Mammary epithelial cell (primary cell): Measurements from ENCODE around the gene EPG5.

Experiments used
- EZH2 ChIP-seq: IDR thresholded peaks from 2 replicates; pipeline ENCODE4 v1.6.1; 2012; ENCODE audit warnings: low read length, inconsistent platforms, borderline replicate concordance
- TF ChIP-seq, protein P1 (sequence below), 2 donors: IDR thresholded peaks in 1 of 2; conservative IDR thresholded peaks in 1 of 2; 2 replicates each; pipeline ENCODE4 v1.5.1; 2011 to 2012; ENCODE audit warnings: inconsistent platforms in 2 of 2, low read length in 2 of 2, mild to moderate bottlenecking in 2 of 2, control low read depth in 1 of 2, low read depth in 1 of 2; ENCODE audit not compliant: insufficient read depth in 1 of 2; ENCODE audit errors: extremely low read depth in 1 of 2

- TF ChIP-seq, protein P1, sequence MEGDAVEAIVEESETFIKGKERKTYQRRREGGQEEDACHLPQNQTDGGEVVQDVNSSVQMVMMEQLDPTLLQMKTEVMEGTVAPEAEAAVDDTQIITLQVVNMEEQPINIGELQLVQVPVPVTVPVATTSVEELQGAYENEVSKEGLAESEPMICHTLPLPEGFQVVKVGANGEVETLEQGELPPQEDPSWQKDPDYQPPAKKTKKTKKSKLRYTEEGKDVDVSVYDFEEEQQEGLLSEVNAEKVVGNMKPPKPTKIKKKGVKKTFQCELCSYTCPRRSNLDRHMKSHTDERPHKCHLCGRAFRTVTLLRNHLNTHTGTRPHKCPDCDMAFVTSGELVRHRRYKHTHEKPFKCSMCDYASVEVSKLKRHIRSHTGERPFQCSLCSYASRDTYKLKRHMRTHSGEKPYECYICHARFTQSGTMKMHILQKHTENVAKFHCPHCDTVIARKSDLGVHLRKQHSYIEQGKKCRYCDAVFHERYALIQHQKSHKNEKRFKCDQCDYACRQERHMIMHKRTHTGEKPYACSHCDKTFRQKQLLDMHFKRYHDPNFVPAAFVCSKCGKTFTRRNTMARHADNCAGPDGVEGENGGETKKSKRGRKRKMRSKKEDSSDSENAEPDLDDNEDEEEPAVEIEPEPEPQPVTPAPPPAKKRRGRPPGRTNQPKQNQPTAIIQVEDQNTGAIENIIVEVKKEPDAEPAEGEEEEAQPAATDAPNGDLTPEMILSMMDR (conservative IDR thresholded peaks at IDR 0.05 in 1 of 2, IDR thresholded peaks at IDR 0.05 in 1 of 2; ENCODE audit: extremely low read depth in 1 of 2, insufficient read depth in 1 of 2, low read depth in 1 of 2, low read length in 2 of 2): no peak
- TF ChIP-seq EZH2: no peak
Observed at GRCh38 chr18:45871431-45872084, 95.6 kb downstream of the EPG5 start.
